Measurements from ENCODE around the gene IFT74. TPM values are rescaled to one million over a fixed set of nuclear protein-coding genes. Genes with fewer than 3 reads are reported as not detected.

The IFT74 gene
- total RNA-seq, 1 donor from 2014 or later: 15.6 TPM

DNA sequence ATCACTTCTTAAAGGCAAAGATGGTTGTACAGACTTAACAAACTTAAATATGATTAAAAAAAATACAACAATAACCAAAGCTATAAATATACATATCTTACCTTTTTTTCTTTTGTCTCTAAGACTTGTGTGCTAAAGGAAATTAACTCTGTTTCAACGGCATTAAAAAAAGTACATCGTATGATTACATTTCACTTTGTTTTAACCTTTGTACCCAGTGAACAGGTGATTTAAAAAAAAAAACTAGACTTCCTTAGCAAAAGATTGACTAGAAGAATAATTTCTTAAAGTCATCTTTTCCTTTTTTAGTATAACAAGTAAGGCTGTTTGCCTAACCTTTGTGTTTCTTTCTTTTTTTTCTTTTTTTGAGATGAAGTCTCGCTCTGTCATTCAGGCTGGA lies 49.3 kb downstream of the IFT74 start, which contains the start of gene LRRC19:
Gene LRRC19 (minus strand): TSS at position 182 of the 400 bp plus-strand sequence. CDS start 5,978 bp downstream, outside the sequence.
- Histone ChIP-seq H3K36me3 (peaks cover 6% of the 10 kb centered on the region), H3K27me3 (ENCODE audit: low read depth) (no peaks in the 10 kb centered on the region), H3K27ac (no peak within 1 kb of the TSS), H3K9me3 (no peaks in the 10 kb centered on the region), H3K4me1 (no peaks in the 10 kb centered on the region), H3K4me3 (no peak within 1 kb of the TSS)
- ATAC-seq (no peak), DNase-seq (no peak)
- intact Hi-C loops (cut with DNase I): no loop called here
- TF ChIP-seq CTCF (IDR thresholded peaks at IDR 0.05): no peak

- TF ChIP-seq CTCF (IDR thresholded peaks at IDR 0.05): no peak
- ATAC-seq (no peak), DNase-seq (no peak)
- no peak overlapping the region for H3K4me3 ChIP-seq
- no peaks in the 10 kb centered on the region for H3K9me3 ChIP-seq
- no peaks in the 10 kb centered on the region for H3K27me3 ChIP-seq (ENCODE audit: low read depth)
- H3K4me1 ChIP-seq: no peaks in the 10 kb centered on the region
- H3K27ac ChIP-seq: no peak overlapping the region
- intact Hi-C loops (cut with DNase I): no loop called here
- H3K36me3 ChIP-seq: peaks cover 65% of the 10 kb centered on the region
Measured at GRCh38 chr9:27019589-27019988, 63.4 kb downstream of the IFT74 start.

- ATAC-seq: no peak
- DNase-seq: no peak
- intact Hi-C loops (cut with DNase I): no loop called here
Measured at GRCh38 chr9:27022920-27023319, 66.7 kb downstream of the IFT74 start.

DNA sequence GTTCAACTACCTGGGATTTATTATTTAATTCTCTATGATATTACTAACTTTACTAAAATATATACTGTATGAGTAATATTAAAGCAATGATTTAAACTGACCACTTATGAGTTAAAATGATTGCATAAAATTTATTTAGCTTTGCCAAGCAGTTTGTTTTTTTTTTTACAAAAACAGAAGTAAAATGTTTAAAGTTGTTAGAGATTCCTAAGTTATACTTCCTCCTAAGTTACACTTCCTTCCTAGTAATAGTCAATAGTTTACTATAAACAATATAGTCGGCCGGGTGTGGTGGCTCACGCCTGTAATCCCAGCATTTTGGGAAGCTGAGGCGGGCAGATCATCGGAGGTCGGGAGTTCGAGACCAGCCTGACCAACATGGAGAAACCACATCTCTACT lies 73.0 kb downstream of the IFT74 start:
- ATAC-seq: no peak

More at GRCh38 chr9:27022920-27023319, 66.7 kb downstream of the IFT74 start:
- no peaks in the 10 kb centered on the region for H3K4me1 ChIP-seq
- H3K4me3 ChIP-seq: no peak overlapping the region
- peaks cover 42% of the 10 kb centered on the region for H3K36me3 ChIP-seq
- no peak for TF ChIP-seq CTCF (IDR thresholded peaks at IDR 0.05)
- no peak overlapping the region for H3K27ac ChIP-seq
- H3K27me3 ChIP-seq (ENCODE audit: low read depth): no peaks in the 10 kb centered on the region
- H3K9me3 ChIP-seq: no peaks in the 10 kb centered on the region

GRCh38 chr9:27033815-27034403 lies 77.7 kb downstream of the IFT74 start:
- ATAC-seq (peak; percentile 59 to 69), DNase-seq (no peak)
- H3K27me3 ChIP-seq (ENCODE audit: low read depth): no peaks in the 10 kb centered on the region
- no peak overlapping the region for H3K27ac ChIP-seq
- H3K4me3 ChIP-seq: no peak overlapping the region
- intact Hi-C loops (cut with DNase I): loop anchor here (5.0 to 10.0 kb wide), 2 partner anchors 59 to 243 kb away; no protein-coding TSS in a partner anchor
- peak; percentile 81 for TF ChIP-seq CTCF (IDR thresholded peaks at IDR 0.05)
- H3K4me1 ChIP-seq: no peaks in the 10 kb centered on the region
- no peaks in the 10 kb centered on the region for H3K9me3 ChIP-seq
- H3K36me3 ChIP-seq: no peaks in the 10 kb centered on the region

More for the DNA sequence above, 73.0 kb downstream of the IFT74 start:
- intact Hi-C loops (cut with DNase I): no loop called here
- TF ChIP-seq CTCF (IDR thresholded peaks at IDR 0.05): no peak
- DNase-seq: no peak
- Histone ChIP-seq H3K27me3 (ENCODE audit: low read depth) (no peaks in the 10 kb centered on the region), H3K4me3 (no peak overlapping the region), H3K4me1 (no peaks in the 10 kb centered on the region), H3K27ac (no peak overlapping the region), H3K36me3 (peaks cover 12% of the 10 kb centered on the region), H3K9me3 (no peaks in the 10 kb centered on the region)

Data from lower lobe of right lung (tissue), 2 donors.